NB4 (cell line): ENCODE data around the gene THSD7B.

ENCODE experiments used
- CTCF ChIP-seq: IDR thresholded peaks from one replicate; pipeline ENCODE4 v1.5.1; 2012; ENCODE audit warnings: low read depth, low read length
- POLR2A ChIP-seq: IDR thresholded peaks from 2 replicates; pipeline ENCODE4 v1.6.1; 2011; ENCODE audit warnings: mild to moderate bottlenecking; ENCODE audit not compliant: insufficient read length; ENCODE audit errors: extremely low read depth

- TF ChIP-seq CTCF (no peak), POLR2A (no peak)
Measured at GRCh38 chr2:137437386-137437785, 672.0 kb downstream of the THSD7B start.
